Gastroesophageal sphincter (tissue), 3 donors: ENCODE measurements around the gene GLE1.

Source experiments
- CTCF ChIP-seq, 4 experiments: fragments of 200-600 bp in 2 of 4; fragments of 450-650 bp in 2 of 4; sonication (generic) in 1 of 4; IDR thresholded peaks; one replicate each; pipeline ENCODE4 v1.5.1; 2017 to 2019; ENCODE audit warnings: antibody characterized with exemption in 4 of 4, mild to moderate bottlenecking in 2 of 4, moderate library complexity in 2 of 4
- EP300 ChIP-seq: sonication (generic); formaldehyde crosslinking; IDR thresholded peaks from one replicate; pipeline ENCODE4 v1.6.1; 2017; ENCODE audit warnings: antibody characterized with exemption, mild to moderate bottlenecking
- POLR2A ChIP-seq, 2 donors: fragments of 450-650 bp; IDR thresholded peaks; one replicate each; pipeline ENCODE4 v1.6.1; 2017; ENCODE audit warnings: antibody characterized with exemption in 2 of 2, mild to moderate bottlenecking in 2 of 2, moderate library complexity in 1 of 2
- POLR2AphosphoS5 ChIP-seq: sonication (generic); formaldehyde crosslinking; IDR thresholded peaks from one replicate; pipeline ENCODE4 v1.6.1; 2017; ENCODE audit warnings: antibody characterized with exemption

GRCh38 chr9:128485414-128485855 is 19.1 kb upstream of the GLE1 start:
- TF ChIP-seq CTCF (IDR thresholded peaks at IDR 0.05) = no peak
- no peak for TF ChIP-seq POLR2AphosphoS5
- TF ChIP-seq POLR2A (IDR thresholded peaks at IDR 0.05) = no peak
- TF ChIP-seq EP300 = no peak
